Fibroblast of pulmonary artery (primary cell): ENCODE measurements around the gene TYK2.

ENCODE experiments used
- DNase-seq: peaks from one replicate; pipeline ENCODE4 v3.0.0-alpha.2; 2010; ENCODE audit warnings: low read depth
- H3K4me3 ChIP-seq: replicated peaks from 2 replicates; pipeline ENCODE4 v1.5.1; 2011; ENCODE audit warnings: low read depth, mild to moderate bottlenecking, control low read depth, low read length, moderate library complexity
- TF ChIP-seq, protein P1 (sequence below): IDR thresholded peaks from 2 replicates; pipeline ENCODE4 v1.5.1; 2011; ENCODE audit warnings: mild to moderate bottlenecking, control low read depth, low read length, inconsistent platforms; ENCODE audit errors: missing control alignments

TYK2 gene

DNA sequence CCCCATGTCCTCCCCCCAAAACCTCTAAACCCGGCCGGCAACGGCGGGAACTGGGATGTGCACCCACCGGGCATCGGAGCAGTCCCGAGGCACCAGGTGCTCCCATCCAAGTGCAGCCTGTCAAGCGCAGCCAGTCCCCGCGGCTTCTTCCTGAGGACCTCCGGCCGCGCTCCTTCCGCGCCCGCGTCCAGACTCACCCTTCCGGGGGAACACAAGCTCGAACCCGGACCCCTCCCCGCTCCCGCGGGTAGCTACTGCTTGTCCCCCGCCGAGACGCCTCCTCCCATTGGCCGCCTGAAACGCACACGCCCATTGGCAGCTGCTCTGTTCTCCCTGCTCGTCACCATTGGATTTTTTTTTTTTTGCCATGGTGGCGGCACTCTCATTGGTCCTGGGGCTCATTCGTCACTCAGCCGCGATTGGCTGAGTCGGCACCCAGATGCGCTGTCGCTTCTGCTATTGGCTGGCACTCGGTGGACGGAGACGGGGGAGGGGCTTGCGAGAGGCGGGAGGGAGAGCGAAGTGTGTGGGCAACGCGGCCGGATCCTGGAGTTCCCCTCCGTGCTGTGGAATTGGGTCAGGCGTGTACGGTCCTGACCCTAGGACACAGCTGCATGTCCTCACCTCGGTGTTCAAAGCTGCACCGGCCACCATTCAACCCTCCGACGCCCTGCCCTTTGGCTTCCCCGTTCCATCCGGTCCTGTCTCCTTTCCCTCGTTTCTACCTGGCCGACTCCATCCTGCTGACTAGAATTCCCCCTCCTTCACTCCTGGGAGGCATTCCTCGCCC lies at the start of gene TYK2:
Gene TYK2, minus strand, starts transcription at position 260 of the 790 bp plus-strand sequence. CDS start 2,166 bp downstream, outside the sequence.
- TF ChIP-seq, protein P1, sequence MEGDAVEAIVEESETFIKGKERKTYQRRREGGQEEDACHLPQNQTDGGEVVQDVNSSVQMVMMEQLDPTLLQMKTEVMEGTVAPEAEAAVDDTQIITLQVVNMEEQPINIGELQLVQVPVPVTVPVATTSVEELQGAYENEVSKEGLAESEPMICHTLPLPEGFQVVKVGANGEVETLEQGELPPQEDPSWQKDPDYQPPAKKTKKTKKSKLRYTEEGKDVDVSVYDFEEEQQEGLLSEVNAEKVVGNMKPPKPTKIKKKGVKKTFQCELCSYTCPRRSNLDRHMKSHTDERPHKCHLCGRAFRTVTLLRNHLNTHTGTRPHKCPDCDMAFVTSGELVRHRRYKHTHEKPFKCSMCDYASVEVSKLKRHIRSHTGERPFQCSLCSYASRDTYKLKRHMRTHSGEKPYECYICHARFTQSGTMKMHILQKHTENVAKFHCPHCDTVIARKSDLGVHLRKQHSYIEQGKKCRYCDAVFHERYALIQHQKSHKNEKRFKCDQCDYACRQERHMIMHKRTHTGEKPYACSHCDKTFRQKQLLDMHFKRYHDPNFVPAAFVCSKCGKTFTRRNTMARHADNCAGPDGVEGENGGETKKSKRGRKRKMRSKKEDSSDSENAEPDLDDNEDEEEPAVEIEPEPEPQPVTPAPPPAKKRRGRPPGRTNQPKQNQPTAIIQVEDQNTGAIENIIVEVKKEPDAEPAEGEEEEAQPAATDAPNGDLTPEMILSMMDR: no peak
- peak within 1 kb of the TSS; percentile 97 for H3K4me3 ChIP-seq
- DNase-seq: peak; percentile 99

DNA sequence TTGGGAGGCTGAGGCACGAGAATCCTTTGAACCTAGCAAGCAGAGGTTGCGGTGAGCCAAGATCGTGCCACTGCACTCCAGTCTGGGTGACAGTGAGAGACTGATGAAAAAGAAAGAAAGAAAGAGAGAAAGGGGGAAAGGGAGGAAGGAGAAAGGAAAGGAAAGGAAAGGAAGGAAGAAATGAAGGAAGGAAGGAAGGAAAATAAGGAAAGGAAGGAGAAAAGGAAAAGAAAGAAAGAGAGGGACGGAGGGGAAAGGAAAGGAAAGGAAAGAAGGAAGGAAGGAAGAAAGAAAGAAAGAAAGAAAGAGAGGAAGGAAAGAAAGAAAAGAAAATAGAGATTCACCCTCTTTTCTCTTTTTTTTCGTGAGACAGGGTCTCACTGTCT lies 48.6 kb upstream of the TYK2 start:
- TF ChIP-seq, protein P1: no peak
- DNase-seq: no peak
- H3K4me3 ChIP-seq: no peak overlapping the region

DNA sequence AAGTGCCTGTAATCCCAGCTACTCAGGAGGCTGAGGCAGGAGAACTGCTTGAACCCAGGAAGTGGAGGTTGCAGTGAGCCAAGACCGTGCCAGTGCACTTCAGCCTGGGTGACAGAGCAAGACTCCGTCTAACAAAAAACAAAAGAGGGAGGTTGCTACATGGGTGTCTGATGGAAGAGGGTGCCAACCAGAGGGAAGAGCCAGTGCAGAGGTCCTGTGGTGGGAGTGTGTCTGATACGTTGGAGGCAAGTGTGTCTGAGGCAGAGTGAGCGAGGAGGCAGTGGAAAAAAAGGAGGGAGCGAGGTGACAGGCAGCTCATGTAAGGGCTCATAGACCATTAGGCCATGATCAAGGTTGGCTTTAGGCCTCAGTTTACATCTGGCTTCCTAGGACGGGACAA lies 46.8 kb upstream of the TYK2 start:
- no peak for DNase-seq
- TF ChIP-seq, protein P1: no peak
- no peak overlapping the region for H3K4me3 ChIP-seq

DNA sequence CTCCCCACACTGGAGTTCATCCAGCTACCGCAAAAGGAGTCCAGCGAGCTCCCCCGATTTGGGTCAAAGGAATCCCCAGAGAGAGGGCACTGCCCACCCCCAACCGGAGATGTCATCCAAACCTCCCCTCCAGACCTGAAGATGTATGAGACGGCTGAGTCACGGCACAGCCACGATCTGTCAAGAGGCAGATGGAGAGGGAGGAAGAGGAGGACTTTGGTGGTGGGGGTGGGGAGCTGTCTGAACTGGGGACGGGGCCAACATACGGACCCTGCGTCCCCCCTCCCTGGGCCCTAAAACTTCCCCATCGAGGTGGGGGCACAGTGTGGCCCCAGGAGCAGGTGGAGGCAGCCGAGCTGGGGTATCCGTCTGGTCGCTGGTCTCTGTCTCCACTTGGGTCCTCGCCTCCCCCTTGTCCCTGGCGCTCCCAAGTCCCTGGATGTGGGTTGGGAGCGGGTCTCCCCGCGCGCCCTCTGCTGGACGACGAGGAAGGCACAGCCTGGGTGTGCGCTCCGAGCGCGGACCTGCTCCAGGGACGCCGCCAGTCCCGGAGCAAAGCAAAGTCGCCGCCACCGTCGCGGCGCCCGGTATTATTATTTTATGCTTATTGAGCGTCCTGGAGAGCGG lies 43.8 kb upstream of the TYK2 start:
- DNase-seq: peak; percentile 73
- peak overlapping the region; percentile 40 for H3K4me3 ChIP-seq
- TF ChIP-seq, protein P1: peak; percentile 79

DNA sequence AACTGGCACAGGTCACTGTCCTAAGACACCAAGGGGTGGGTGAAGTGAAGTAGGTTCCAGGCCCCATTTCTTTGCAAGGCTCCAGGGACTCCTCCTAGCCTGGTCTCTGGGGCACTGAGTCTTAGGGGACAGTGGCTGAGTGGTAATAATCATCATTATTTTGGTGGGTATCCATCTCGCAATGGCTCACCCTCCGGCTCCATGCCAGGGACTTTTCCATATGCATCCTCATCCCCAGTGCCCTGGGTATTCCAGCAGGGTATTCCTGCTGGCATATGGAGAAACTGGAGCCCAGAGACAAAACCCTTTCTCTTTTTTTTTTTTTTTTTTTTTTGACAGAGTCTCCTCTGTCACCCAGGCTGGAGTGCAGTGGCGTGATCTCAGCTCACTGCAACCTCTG lies 42.5 kb upstream of the TYK2 start:
- TF ChIP-seq, protein P1: no peak
- DNase-seq: no peak
- H3K4me3 ChIP-seq: no peak overlapping the region

DNA sequence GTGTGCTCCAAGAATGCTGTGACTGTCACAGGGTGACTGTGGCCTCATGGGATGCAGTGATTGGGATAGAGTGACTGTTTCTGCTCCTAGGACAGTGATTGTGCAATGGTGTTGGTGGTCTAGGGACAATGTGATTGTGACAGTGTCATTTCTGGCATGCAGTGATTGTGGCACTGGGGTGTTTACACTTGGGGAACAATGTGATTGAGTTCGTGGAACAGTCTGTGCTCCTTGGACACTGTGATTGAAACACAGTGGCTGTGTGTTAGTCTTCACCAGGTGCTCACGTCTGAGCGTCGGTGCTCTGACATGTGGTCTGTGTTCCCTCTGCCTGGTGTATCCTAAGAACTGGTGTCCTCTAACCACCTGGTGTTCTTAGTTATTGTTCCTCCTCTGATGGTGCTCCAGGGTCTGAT lies 41.7 kb upstream of the TYK2 start:
- TF ChIP-seq, protein P1: no peak
- H3K4me3 ChIP-seq: no peak overlapping the region
- DNase-seq: no peak
